CD4-positive, alpha-beta T cell treated with Interferon alpha-2 for 1 hour (primary cell): ENCODE data around the gene PDE8B.
"Not testable (repeated sequence)": the region's sequence is repeated elsewhere in the genome, so short reads cannot be mapped to it uniquely, and the experiment has no call there.

Experiments used
- DNase-seq, 2 donors: peaks; one replicate each; pipeline ENCODE4 v3.0.0-alpha.2; 2020 to 2022

Gene PDE8B

DNA sequence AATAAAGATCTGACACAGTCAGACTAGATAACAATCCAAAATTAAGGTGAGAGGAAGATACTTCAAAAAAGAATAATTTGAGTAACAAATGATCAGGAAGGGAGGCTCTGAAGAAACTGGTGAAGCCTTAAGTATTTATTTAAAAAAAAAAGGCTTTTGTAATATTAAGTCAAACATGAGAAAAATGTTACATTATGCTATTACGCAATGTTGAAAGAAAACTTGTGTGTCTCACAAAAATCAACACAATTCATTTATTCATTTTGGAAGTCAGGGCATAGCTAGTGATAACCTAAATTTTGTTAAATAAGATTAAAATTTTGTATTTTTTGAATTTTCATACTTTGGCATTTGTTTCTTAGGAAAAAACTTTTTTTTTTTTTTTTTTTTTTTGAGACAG is 253.4 kb downstream of the PDE8B start:
- DNase-seq, result no peak

DNA sequence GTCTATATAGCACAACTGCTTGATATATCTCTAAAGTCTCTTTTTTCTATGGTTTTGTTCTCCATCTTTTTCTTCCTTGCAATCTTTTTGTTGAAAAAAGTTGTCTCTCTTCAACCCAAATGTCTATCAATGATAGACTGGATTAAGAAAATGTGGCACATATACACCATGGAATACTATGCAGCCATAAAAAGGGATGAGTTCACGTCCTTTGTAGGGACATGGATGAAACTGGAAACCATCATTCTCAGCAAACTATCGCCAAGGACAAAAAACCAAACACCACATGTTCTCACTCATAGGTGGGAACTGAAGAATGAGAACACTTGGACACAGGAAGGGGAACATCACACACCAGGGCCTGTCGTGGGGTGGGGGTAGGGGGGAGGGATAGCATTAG is 258.4 kb downstream of the PDE8B start:
- DNase-seq, result not testable (repeated sequence)

DNA sequence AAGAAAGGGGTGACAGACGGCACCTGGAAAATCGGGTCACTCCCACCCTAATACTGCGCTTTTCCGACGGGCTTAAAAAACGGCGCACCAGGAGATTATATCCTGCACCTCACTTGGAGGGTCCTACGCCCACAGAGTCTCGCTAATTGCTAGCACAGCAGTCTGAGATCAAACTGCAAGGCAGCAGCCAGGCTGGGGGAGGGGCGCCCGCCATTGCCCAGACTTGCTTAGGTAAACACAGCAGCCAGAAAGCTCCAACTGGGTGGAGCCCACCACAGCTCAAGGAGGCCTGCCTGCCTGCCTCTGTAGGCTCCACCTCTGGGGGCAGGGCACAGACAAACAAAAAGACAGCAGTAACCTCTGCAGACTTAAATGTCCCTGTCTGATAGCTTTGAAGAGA is 264.6 kb downstream of the PDE8B start:
- not testable (repeated sequence) for DNase-seq
